Measurements from ENCODE around the gene OOSP2. TPM values are rescaled to one million over a fixed set of nuclear protein-coding genes. Genes with fewer than 3 reads are reported as not detected.
"Not testable (repeated sequence)": the region's sequence is repeated elsewhere in the genome, so short reads cannot be mapped to it uniquely, and the experiment has no call there.

OOSP2 gene
- total RNA-seq, 2 experiments from 2014 or later = not detected

DNA sequence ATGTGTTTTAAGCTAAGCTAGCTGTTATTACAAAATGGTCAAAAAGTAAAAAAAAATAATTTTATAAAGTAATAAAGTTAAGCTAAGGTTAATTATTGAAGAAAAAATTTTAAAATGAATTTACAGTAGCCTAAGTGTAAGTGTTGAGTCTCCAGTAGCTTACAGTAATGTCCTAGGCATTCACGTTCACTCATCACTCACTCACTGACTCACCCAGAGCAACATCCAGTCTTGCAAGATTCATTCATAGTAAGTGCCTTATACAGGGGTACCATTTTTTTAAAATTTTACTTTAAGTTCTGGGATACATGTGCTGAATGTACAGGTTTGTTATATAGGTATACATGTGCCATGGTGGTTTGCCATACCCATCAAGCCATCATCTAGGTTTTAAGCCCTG, 34.8 kb upstream of the OOSP2 start:
- DNase-seq (ENCODE audit: low spot score) = no peak

DNA sequence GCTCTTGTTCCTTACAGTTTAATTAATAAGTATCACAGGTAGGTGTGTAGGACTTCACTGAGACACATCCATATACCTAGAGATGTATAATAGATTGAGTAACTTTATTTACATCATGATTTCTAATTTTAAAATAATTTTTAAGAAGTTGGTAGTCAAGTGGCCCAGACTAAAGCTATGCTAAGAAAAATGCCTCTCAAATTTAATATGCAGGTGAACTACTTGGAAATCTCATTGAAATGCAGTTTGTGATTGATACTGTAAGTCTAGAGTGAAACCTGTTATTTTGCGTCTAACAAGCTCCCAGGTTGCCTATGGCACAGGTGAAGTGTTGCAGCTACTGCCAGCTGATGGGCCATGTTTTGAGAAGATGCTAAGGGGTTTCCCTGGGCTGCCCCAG, 23.3 kb upstream of the OOSP2 start, which contains the start of gene OOSP4B:
Gene OOSP4B, plus strand, starts transcription at position 301 of the 400 bp plus-strand sequence.
- H2AFZ ChIP-seq (ENCODE audit: low read length) = no peak within 1 kb of the TSS
- BruUV-seq (replicated peaks) = no TSS peak
- H3K4me2 ChIP-seq (ENCODE audit: low read length) = no peak within 1 kb of the TSS
- no peaks in the 10 kb centered on the region for H3K9me3 ChIP-seq (ENCODE audit: low read length)
- H4K20me1 ChIP-seq (ENCODE audit: insufficient read depth, low read length) = no peaks in the 10 kb centered on the region
- H3K79me2 ChIP-seq (ENCODE audit: insufficient read depth, low read depth, low read length) = no peaks in the 10 kb centered on the region
- H3K9me2 ChIP-seq (ENCODE audit: insufficient read depth, low read length) = no peaks in the 10 kb centered on the region; the same call in 1 of the 2 replicates
- no peak within 1 kb of the TSS for H3K4me3 ChIP-seq (ENCODE audit: low read depth, low read length, poor library complexity, severe bottlenecking)
- TF ChIP-seq EZH2phosphoT487 (IDR thresholded peaks at IDR 0.05; ENCODE audit: borderline replicate concordance, low read depth, low read length) = no peak
- TF ChIP-seq, protein P1, sequence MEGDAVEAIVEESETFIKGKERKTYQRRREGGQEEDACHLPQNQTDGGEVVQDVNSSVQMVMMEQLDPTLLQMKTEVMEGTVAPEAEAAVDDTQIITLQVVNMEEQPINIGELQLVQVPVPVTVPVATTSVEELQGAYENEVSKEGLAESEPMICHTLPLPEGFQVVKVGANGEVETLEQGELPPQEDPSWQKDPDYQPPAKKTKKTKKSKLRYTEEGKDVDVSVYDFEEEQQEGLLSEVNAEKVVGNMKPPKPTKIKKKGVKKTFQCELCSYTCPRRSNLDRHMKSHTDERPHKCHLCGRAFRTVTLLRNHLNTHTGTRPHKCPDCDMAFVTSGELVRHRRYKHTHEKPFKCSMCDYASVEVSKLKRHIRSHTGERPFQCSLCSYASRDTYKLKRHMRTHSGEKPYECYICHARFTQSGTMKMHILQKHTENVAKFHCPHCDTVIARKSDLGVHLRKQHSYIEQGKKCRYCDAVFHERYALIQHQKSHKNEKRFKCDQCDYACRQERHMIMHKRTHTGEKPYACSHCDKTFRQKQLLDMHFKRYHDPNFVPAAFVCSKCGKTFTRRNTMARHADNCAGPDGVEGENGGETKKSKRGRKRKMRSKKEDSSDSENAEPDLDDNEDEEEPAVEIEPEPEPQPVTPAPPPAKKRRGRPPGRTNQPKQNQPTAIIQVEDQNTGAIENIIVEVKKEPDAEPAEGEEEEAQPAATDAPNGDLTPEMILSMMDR (conservative IDR thresholded peaks at IDR 0.05; ENCODE audit: low read length) = no peak
- H3K27ac ChIP-seq (ENCODE audit: low read depth, low read length, poor library complexity, severe bottlenecking) = no peak within 1 kb of the TSS
- ChIA-PET POLR2A (interaction anchor here (0.6 kb wide), 1 partner anchor 683 kb away, joined by 3 read pairs; the partner anchor contains the start of gene MS4A8), CTCF (ENCODE audit: unreplicated experiment) (no interaction called here)
- H3K4me1 ChIP-seq (ENCODE audit: insufficient read depth, low read length, poor library complexity, severe bottlenecking) = no peaks in the 10 kb centered on the region
- DNase-seq (ENCODE audit: low spot score) = no peak
- intact Hi-C loops (cut with micrococcal nuclease; ENCODE audit: unreplicated experiment) = no loop called here
- no peaks in the 10 kb centered on the region for H3K36me3 ChIP-seq (ENCODE audit: insufficient read depth, low read length)

More for the DNA sequence above, 34.8 kb upstream of the OOSP2 start:
- POLR2A ChIA-PET = interaction anchor here (0.6 to 0.9 kb wide), 2 partner anchors 11 to 24 kb away, joined by 3 read pairs; no protein-coding TSS in a partner anchor
- no peaks in the 10 kb centered on the region for H3K4me1 ChIP-seq (ENCODE audit: insufficient read depth, low read length, poor library complexity, severe bottlenecking)
- intact Hi-C loops (cut with micrococcal nuclease; ENCODE audit: unreplicated experiment) = no loop called here
- CTCF ChIA-PET (ENCODE audit: unreplicated experiment) = no interaction called here
- BruUV-seq (replicated peaks) = no TSS peak
- no peaks in the 10 kb centered on the region for H3K9me3 ChIP-seq (ENCODE audit: low read length)
- no peak overlapping the region for H2AFZ ChIP-seq (ENCODE audit: low read length)
- H3K79me2 ChIP-seq (ENCODE audit: insufficient read depth, low read depth, low read length) = no peaks in the 10 kb centered on the region
- H3K4me2 ChIP-seq (ENCODE audit: low read length) = no peak overlapping the region
- TF ChIP-seq EZH2phosphoT487 (IDR thresholded peaks at IDR 0.05; ENCODE audit: borderline replicate concordance, low read depth, low read length) = no peak
- TF ChIP-seq, protein P1 (conservative IDR thresholded peaks at IDR 0.05; ENCODE audit: low read length) = no peak
- H3K4me3 ChIP-seq (ENCODE audit: low read depth, low read length, poor library complexity, severe bottlenecking) = no peak overlapping the region
- H4K20me1 ChIP-seq (ENCODE audit: insufficient read depth, low read length) = no peaks in the 10 kb centered on the region
- no peak overlapping the region for H3K27ac ChIP-seq (ENCODE audit: low read depth, low read length, poor library complexity, severe bottlenecking)
- H3K9me2 ChIP-seq (ENCODE audit: insufficient read depth, low read length) = no peaks in the 10 kb centered on the region
- H3K36me3 ChIP-seq (ENCODE audit: insufficient read depth, low read length) = no peaks in the 10 kb centered on the region

DNA sequence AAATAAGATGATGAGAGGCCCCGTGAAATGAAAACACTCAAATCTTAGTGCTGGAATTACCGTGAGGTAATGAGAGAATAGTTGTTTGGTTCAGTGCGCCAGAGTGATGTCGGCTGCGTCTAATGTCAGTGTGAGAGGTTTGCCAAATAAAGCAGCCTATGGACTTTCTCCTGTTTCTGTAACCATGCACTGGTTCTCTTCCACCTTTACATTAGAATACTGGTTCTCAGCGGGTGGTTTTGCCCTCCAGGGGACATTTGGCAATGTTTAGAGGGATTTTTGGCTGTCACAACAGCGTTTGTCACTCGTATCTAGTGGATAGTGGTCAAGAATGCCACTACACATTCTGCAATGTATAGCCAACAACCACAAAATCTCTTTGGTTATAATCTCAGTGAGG, 22.2 kb upstream of the OOSP2 start:
- no TSS peak for BruUV-seq (replicated peaks)

DNA sequence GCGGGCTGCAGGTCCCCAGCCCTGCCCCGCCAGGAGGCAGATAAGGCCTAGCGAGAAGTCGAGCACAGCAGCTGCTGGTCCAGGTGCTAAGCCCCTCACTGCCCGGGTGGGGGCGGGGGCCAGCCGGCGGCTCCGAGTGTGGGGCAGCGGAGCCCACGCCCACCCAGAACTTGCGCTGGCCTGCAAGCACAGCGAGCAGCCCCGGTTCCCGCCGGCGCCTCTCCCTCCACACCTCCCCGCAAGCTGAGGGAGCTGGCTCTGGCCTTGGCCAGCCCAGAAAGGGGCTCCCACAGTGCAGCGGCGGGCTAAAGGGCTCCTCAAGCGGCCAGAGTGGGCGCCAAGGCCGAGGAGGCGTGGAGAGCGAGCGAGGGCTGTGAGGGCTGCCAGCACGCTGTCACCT, 19.8 kb upstream of the OOSP2 start:
- CTCF ChIA-PET (ENCODE audit: unreplicated experiment); H3K4me1 ChIP-seq (ENCODE audit: insufficient read depth, low read length, poor library complexity, severe bottlenecking); H3K79me2 ChIP-seq (ENCODE audit: insufficient read depth, low read depth, low read length); DNase-seq (ENCODE audit: low spot score); BruUV-seq (replicated peaks); H3K9me2 ChIP-seq (ENCODE audit: insufficient read depth, low read length); H4K20me1 ChIP-seq (ENCODE audit: insufficient read depth, low read length); H3K4me3 ChIP-seq (ENCODE audit: low read depth, low read length, poor library complexity, severe bottlenecking); POLR2A ChIA-PET; H3K4me2 ChIP-seq (ENCODE audit: low read length); H2AFZ ChIP-seq (ENCODE audit: low read length); H3K9me3 ChIP-seq (ENCODE audit: low read length); H3K36me3 ChIP-seq (ENCODE audit: insufficient read depth, low read length); H3K27ac ChIP-seq (ENCODE audit: low read depth, low read length, poor library complexity, severe bottlenecking); intact Hi-C loops (cut with micrococcal nuclease; ENCODE audit: unreplicated experiment): not testable (repeated sequence)

More for the DNA sequence above, 22.2 kb upstream of the OOSP2 start:
- intact Hi-C loops (cut with micrococcal nuclease; ENCODE audit: unreplicated experiment) = no loop called here
- no peaks in the 10 kb centered on the region for H3K36me3 ChIP-seq (ENCODE audit: insufficient read depth, low read length)
- DNase-seq (ENCODE audit: low spot score) = no peak
- CTCF ChIA-PET (ENCODE audit: unreplicated experiment) = no interaction called here
- H2AFZ ChIP-seq (ENCODE audit: low read length) = no peak overlapping the region
- H3K79me2 ChIP-seq (ENCODE audit: insufficient read depth, low read depth, low read length) = no peaks in the 10 kb centered on the region
- TF ChIP-seq, protein P1 (conservative IDR thresholded peaks at IDR 0.05; ENCODE audit: low read length) = no peak
- TF ChIP-seq EZH2phosphoT487 (IDR thresholded peaks at IDR 0.05; ENCODE audit: borderline replicate concordance, low read depth, low read length) = no peak
- H3K4me2 ChIP-seq (ENCODE audit: low read length) = no peak overlapping the region
- no peak overlapping the region for H3K4me3 ChIP-seq (ENCODE audit: low read depth, low read length, poor library complexity, severe bottlenecking)
- no peaks in the 10 kb centered on the region; the same call in 1 of the 2 replicates for H3K9me2 ChIP-seq (ENCODE audit: insufficient read depth, low read length)
- H4K20me1 ChIP-seq (ENCODE audit: insufficient read depth, low read length) = no peaks in the 10 kb centered on the region
- no peaks in the 10 kb centered on the region for H3K4me1 ChIP-seq (ENCODE audit: insufficient read depth, low read length, poor library complexity, severe bottlenecking)
- no peaks in the 10 kb centered on the region for H3K9me3 ChIP-seq (ENCODE audit: low read length)
- H3K27ac ChIP-seq (ENCODE audit: low read depth, low read length, poor library complexity, severe bottlenecking) = no peak overlapping the region
- POLR2A ChIA-PET = no interaction called here

Measured in OCI-LY7 (cell line).